Ectodermal cell (in vitro differentiated cells): ENCODE data around the gene NEB.

Experiments
- H3K27ac ChIP-seq: 2 replicates; pipeline ENCODE4 v1.7.0; 2013; ENCODE audit warnings: mild to moderate bottlenecking, low read depth, low read length; ENCODE audit not compliant: insufficient read depth, poor library complexity, severe bottlenecking
- H3K27me3 ChIP-seq: 2 replicates; pipeline ENCODE4 v1.7.0; 2013; ENCODE audit warnings: mild to moderate bottlenecking, low read length; ENCODE audit not compliant: insufficient read depth, control insufficient read depth, poor library complexity, severe bottlenecking
- H3K36me3 ChIP-seq: one replicate; pipeline ENCODE4 v1.7.0; 2013; ENCODE audit warnings: low read length; ENCODE audit not compliant: control insufficient read depth, insufficient read depth
- H3K4me1 ChIP-seq: one replicate; pipeline ENCODE4 v1.7.0; 2013; ENCODE audit warnings: low read length; ENCODE audit not compliant: control insufficient read depth, insufficient read depth
- H3K4me3 ChIP-seq: 2 replicates; pipeline ENCODE4 v1.7.0; 2013; ENCODE audit warnings: low read depth, low read length, control low read depth; ENCODE audit not compliant: insufficient read depth
- H3K9me3 ChIP-seq: 2 replicates; pipeline ENCODE4 v1.7.0; 2013; ENCODE audit warnings: mild to moderate bottlenecking, low read length, moderate library complexity; ENCODE audit not compliant: control insufficient read depth
- WGBS, 2 experiments: methylation state at CpG; one replicate each; pipeline ENCODE4 v1.1.7; 2013; ENCODE audit warnings: missing lambda C conversion rate in 2 of 2; 5-methylcytosine and 5-hydroxymethylcytosine counted together

The NEB gene

DNA sequence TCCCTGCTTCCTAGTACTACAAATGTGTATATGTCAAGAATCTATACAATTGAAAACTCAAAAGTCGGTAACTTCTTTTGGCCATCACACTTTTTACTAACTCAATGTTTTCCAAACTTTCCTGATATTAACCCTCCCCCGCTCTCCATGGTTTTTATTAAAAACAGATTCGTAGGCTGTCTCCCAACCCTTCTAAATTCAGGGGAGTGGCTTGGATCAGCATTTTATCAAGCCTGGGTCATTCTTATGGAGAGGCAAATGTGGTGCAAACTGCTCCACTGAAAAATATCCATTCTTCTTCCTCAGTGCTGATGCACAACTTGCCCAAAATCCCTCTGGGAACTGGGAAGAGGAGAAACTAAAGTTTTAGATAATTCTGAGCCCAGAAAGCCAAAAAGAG is 190.4 kb downstream of the NEB start:
- Histone ChIP-seq H3K9me3 (no peaks in the 10 kb centered on the region), H3K4me3 (no peak overlapping the region), H3K4me1 (peaks cover 4% of the 10 kb centered on the region), H3K27ac (no peak overlapping the region), H3K27me3 (no peaks in the 10 kb centered on the region), H3K36me3 (no peaks in the 10 kb centered on the region)
- 91 to 100% methylated on average over 3 of the region's 3 CpGs for WGBS, 2 experiments

DNA sequence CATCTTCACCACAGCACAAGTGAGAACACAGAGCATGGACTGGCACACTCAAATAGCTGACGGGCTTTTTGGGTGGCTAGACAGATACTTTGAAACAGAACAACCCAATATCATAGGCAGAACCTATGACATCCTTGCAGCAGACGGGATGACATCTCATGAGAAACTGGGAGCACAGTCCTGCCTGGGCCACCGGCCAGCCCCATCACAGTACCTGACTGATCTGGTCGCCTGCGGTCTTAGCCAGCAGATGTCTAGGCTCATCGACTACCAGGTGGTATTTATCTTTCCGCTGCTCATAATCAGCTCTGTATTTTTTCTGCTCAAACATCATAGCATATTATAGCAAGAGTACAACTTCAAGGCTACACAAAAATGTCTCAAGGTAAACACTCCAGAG is 200.3 kb downstream of the NEB start:
- H3K9me3 ChIP-seq: no peaks in the 10 kb centered on the region
- WGBS, 2 experiments: 90 to 96% methylated on average over 7 of the region's 7 CpGs

DNA sequence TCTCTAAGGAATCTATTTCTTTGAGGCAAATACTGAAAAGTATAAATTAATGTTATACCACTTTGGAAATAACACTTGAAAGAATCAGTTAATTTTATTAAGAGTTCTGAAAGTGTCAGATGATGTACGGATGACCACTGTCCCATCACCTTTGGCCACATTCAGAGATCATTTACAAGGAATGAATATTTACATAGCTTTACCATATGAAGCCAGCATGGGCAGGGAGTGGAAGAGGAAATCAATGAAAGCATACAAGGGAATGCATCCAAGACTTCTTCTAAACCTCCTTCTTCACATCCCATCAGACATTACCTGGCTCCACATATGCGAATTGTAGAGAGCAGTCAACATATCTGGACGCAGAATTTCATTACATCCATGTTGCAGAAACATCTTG is 201.1 kb downstream of the NEB start:
- Histone ChIP-seq H3K27ac (no peak overlapping the region), H3K27me3 (no peaks in the 10 kb centered on the region), H3K36me3 (no peaks in the 10 kb centered on the region), H3K4me3 (no peak overlapping the region), H3K9me3 (no peaks in the 10 kb centered on the region), H3K4me1 (no peaks in the 10 kb centered on the region)
- WGBS, 2 experiments: 87 to 94% methylated on average over 2 to 3 of the region's 3 CpGs

More for the DNA sequence above, 200.3 kb downstream of the NEB start:
- H3K36me3 ChIP-seq: no peaks in the 10 kb centered on the region
- H3K27ac ChIP-seq: no peak overlapping the region
- no peaks in the 10 kb centered on the region for H3K4me1 ChIP-seq
- H3K27me3 ChIP-seq: no peaks in the 10 kb centered on the region
- H3K4me3 ChIP-seq: no peak overlapping the region

GRCh38 chr2:151526572-151527090 is 207.6 kb downstream of the NEB start:
- no peaks in the 10 kb centered on the region for H3K9me3 ChIP-seq
- H3K27me3 ChIP-seq: no peaks in the 10 kb centered on the region
- 94 to 95% methylated on average over 6 of the region's 6 CpGs for WGBS, 2 experiments
- H3K4me1 ChIP-seq: peaks cover 4% of the 10 kb centered on the region
- H3K36me3 ChIP-seq: no peaks in the 10 kb centered on the region
- H3K27ac ChIP-seq: no peak overlapping the region
- H3K4me3 ChIP-seq: no peak overlapping the region

- H3K36me3 ChIP-seq: no peaks in the 10 kb centered on the region
- no peaks in the 10 kb centered on the region for H3K27me3 ChIP-seq
- peaks cover 10% of the 10 kb centered on the region for H3K4me1 ChIP-seq
- no peak overlapping the region for H3K27ac ChIP-seq
- H3K9me3 ChIP-seq: no peaks in the 10 kb centered on the region
- H3K4me3 ChIP-seq: no peak overlapping the region
- 83% methylated on average over 8 to 9 of the region's 9 CpGs for WGBS, 2 experiments
Measured at GRCh38 chr2:151525821-151526373, 208.4 kb downstream of the NEB start.

DNA sequence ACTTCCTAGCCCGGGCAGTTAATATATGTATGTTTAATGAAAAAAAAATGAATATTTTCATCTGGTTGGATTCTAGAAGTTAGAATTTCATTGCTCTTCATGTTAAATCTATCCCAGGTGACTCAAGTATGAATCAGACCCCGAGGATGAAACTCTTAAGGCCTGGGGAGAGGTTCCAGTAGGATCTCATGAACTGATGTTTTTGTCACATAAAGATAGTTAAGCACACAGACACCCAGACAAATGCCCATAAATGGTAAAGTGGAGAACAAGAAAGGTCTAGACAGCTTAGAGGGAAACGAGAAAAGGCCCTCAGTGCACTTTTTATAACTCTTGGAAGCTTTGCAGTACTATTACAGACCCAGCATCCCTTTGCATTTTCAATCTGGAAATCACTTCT is 210.4 kb downstream of the NEB start:
- no peaks in the 10 kb centered on the region for H3K36me3 ChIP-seq
- 98 to 100% methylated on average over 2 to 3 of the region's 3 CpGs for WGBS, 2 experiments
- no peaks in the 10 kb centered on the region for H3K27me3 ChIP-seq
- H3K27ac ChIP-seq: no peak overlapping the region
- peaks cover 11% of the 10 kb centered on the region for H3K4me1 ChIP-seq
- no peaks in the 10 kb centered on the region for H3K9me3 ChIP-seq
- no peak overlapping the region for H3K4me3 ChIP-seq

DNA sequence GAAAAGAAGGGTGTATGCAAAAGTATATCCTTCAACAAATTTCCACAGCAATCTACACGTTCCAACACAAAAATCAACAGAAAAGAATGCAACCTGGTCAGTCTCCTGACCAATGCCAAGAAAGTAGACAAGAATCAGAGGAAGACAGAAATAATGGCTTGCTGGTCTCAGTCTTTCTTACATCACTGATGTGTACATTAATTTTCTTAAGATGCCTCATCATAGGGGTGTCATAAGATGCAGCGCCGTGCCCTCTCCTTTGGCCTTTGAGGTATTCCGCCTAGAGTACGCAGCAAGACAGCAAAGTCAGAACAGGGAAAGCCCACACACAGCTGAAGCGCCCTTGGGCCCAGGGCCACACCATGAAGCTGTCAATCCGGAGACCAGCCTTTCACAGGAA is 211.7 kb downstream of the NEB start:
- H3K9me3 ChIP-seq: no peaks in the 10 kb centered on the region
- WGBS, 2 experiments: 94 to 95% methylated on average over 7 of the region's 7 CpGs
- no peak overlapping the region for H3K4me3 ChIP-seq
- H3K27ac ChIP-seq: no peak overlapping the region
- no peaks in the 10 kb centered on the region for H3K27me3 ChIP-seq
- no peaks in the 10 kb centered on the region for H3K36me3 ChIP-seq
- H3K4me1 ChIP-seq: peaks cover 11% of the 10 kb centered on the region

DNA sequence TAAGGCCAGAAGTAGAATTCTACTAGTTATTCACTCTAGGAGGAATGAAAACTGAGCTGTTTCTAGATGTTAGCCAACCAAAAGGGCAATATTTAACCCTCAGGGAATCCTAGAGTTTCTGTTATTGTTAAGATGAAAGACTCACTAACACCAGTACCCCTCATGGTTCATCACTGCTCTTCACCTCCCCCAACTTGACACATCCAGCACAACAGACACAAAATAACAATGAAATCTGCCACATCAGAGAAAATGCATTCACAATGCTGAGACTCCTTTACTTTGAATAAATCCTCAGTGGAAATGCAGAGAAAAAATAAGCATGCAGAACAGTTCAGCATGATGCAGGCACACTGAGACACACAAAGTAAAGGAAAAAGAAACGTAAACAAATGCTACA is 213.3 kb downstream of the NEB start:
- peak overlapping the region; percentile 45 for H3K27ac ChIP-seq
- WGBS, 2 experiments: 55 to 77% methylated on average over 1 of the region's 1 CpG
- H3K27me3 ChIP-seq: no peaks in the 10 kb centered on the region
- no peak overlapping the region for H3K4me3 ChIP-seq
- H3K4me1 ChIP-seq: peaks cover 11% of the 10 kb centered on the region
- H3K9me3 ChIP-seq: no peaks in the 10 kb centered on the region
- no peaks in the 10 kb centered on the region for H3K36me3 ChIP-seq

- Histone ChIP-seq H3K4me1 (peaks cover 11% of the 10 kb centered on the region), H3K4me3 (no peak overlapping the region), H3K27ac (no peak overlapping the region), H3K9me3 (no peaks in the 10 kb centered on the region), H3K36me3 (no peaks in the 10 kb centered on the region), H3K27me3 (no peaks in the 10 kb centered on the region)
- WGBS, 2 experiments: 92 to 95% methylated on average over 3 of the region's 3 CpGs
Measured at GRCh38 chr2:151518802-151519201, 215.5 kb downstream of the NEB start.

- Histone ChIP-seq H3K27me3 (no peaks in the 10 kb centered on the region), H3K4me1 (no peaks in the 10 kb centered on the region), H3K4me3 (no peak overlapping the region), H3K36me3 (no peaks in the 10 kb centered on the region), H3K9me3 (no peaks in the 10 kb centered on the region), H3K27ac (no peak overlapping the region)
- 92 to 93% methylated on average over 3 of the region's 3 CpGs for WGBS, 2 experiments
Measured at GRCh38 chr2:151508519-151508918, 225.8 kb downstream of the NEB start.

DNA sequence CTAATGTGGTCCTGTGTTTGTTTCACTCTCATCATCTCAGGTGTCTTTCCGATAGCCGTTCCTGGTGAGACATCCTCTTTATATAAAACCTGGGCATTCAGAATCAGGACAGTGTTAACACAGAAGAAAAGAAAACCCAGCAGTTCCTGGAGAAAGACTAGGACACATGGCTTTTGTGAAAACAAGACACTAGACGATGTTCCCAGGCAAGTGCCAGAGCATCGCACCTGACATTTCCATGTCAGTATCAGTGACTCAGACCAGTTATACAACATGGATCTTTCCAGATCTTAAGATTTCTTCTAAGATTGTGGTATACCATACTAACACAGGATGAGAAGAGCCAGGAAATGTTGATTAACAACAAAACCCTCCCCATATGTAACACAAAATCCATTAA is 228.1 kb downstream of the NEB start:
- Histone ChIP-seq H3K36me3 (no peaks in the 10 kb centered on the region), H3K4me1 (no peaks in the 10 kb centered on the region), H3K27me3 (no peaks in the 10 kb centered on the region), H3K27ac (no peak overlapping the region), H3K4me3 (no peak overlapping the region), H3K9me3 (no peaks in the 10 kb centered on the region)
- 92 to 93% methylated on average over 4 of the region's 4 CpGs for WGBS, 2 experiments
